ENCODE data around the gene ATG7.

DNA sequence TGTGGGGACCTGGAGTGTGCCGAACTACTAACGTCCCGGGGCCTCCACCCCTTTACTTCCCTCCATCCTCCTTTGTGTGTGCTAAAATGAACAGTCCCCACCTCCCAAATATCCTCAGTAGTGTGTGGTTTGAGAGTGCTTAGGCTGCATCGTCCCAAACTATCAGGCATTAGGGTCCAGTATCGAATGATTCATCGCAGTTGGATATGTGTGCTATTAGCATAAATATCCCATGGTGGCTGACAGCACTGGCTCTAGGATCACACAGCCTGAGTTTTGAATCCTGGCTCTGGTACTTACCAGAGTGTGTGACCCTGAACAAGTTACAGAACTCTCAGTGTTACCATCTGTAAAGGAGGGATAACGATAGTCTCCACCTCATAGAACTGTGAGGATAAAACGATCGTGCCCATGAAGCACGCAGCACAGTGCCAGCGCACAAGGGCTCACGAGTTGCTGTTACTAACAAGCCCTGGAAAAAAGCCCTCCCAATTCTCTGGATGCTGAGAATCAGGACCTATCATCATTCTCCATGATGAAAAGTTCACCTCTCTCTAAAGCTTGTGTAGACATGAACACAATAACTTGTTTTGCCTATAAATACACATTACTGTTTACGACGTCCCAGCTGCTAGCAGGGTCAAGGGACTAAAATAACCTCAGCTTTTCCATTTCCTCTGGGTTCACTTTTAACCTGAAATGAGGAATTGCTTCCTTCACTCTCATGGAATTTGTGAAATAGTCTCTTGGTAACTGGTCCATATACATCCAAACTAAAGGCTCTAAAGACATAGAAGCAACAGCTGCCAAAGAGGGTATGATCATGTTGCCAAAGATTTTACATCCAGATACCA lies 320.5 kb downstream of the ATG7 start:
- TF ChIP-seq, protein P1, sequence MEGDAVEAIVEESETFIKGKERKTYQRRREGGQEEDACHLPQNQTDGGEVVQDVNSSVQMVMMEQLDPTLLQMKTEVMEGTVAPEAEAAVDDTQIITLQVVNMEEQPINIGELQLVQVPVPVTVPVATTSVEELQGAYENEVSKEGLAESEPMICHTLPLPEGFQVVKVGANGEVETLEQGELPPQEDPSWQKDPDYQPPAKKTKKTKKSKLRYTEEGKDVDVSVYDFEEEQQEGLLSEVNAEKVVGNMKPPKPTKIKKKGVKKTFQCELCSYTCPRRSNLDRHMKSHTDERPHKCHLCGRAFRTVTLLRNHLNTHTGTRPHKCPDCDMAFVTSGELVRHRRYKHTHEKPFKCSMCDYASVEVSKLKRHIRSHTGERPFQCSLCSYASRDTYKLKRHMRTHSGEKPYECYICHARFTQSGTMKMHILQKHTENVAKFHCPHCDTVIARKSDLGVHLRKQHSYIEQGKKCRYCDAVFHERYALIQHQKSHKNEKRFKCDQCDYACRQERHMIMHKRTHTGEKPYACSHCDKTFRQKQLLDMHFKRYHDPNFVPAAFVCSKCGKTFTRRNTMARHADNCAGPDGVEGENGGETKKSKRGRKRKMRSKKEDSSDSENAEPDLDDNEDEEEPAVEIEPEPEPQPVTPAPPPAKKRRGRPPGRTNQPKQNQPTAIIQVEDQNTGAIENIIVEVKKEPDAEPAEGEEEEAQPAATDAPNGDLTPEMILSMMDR (optimal IDR thresholded peaks at IDR 0.05 in 1 of 3, IDR thresholded peaks at IDR 0.05 in 1 of 3, conservative IDR thresholded peaks at IDR 0.05 in 1 of 3; ENCODE audit: extremely low read depth in 1 of 3, insufficient read depth in 2 of 3, low read length in 3 of 3), result no peak
- TF ChIP-seq EZH2 (IDR thresholded peaks at IDR 0.05; ENCODE audit: low read length), result no peak

Data from keratinocyte (primary cell).